GM18868 (cell line): ENCODE data around the gene CRTC1.

ENCODE experiments used
- ATAC-seq: cut with Tn5 transposase; IDR thresholded peaks from one replicate; pipeline ENCODE4 v1.9.1; 2021; ENCODE audit warnings: mild to moderate bottlenecking, moderate library complexity; ENCODE audit not compliant: unreplicated experiment

The CRTC1 gene

DNA sequence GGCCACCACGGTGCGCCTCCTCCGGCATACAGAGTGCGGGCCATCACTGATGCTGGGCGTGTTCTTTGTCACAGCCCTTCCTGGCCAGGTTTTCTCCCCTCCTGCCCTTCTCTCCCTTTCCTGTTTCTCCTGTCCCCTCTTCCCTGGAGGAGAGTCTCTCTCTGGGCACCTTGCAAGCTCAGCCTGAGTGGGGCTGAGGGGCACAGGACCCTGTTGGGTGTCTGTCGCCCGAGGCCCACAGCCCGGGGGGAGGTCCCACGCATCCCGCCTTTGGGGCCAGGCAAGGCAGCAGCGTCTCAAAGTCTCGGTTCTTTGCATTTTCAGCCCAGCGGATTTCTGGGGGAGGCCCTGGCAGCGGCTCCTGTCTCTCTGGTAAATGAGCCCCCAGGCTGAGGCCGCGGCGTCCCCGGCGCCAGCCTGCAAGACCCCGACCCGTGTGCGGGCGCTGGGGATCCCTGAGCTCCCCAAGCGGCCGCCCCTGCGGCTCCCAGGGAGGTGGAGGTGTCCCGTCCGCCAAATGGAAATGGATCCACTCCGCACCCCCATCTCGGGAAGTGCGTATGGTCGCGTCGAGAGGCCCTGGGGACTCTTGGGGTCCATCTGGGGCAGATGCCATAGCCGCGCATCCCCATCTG, 60.4 kb downstream of the CRTC1 start:
- ATAC-seq, result no peak

- no peak for ATAC-seq
Measured at GRCh38 chr19:18745012-18745735, 61.7 kb downstream of the CRTC1 start.

DNA sequence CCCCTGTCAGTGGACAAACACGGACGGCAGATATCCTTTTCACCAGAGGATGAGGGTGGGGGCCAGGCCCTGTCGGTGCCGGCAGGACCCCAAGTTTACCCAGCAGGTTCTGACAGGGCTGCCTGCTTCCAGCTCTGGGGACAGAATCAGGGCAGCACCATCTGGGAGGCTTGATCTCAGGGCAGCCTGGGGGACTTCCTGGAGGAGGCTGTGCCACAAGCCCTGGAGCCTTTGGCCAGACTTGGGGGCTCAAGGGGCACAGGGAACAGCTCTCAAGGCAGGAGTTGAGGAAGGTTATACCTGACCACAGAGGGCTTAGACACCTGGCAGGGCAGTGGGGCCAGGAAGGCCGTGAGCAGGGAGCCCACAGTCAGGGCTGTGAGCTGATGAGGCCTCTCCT, 62.5 kb downstream of the CRTC1 start:
- ATAC-seq, result no peak

DNA sequence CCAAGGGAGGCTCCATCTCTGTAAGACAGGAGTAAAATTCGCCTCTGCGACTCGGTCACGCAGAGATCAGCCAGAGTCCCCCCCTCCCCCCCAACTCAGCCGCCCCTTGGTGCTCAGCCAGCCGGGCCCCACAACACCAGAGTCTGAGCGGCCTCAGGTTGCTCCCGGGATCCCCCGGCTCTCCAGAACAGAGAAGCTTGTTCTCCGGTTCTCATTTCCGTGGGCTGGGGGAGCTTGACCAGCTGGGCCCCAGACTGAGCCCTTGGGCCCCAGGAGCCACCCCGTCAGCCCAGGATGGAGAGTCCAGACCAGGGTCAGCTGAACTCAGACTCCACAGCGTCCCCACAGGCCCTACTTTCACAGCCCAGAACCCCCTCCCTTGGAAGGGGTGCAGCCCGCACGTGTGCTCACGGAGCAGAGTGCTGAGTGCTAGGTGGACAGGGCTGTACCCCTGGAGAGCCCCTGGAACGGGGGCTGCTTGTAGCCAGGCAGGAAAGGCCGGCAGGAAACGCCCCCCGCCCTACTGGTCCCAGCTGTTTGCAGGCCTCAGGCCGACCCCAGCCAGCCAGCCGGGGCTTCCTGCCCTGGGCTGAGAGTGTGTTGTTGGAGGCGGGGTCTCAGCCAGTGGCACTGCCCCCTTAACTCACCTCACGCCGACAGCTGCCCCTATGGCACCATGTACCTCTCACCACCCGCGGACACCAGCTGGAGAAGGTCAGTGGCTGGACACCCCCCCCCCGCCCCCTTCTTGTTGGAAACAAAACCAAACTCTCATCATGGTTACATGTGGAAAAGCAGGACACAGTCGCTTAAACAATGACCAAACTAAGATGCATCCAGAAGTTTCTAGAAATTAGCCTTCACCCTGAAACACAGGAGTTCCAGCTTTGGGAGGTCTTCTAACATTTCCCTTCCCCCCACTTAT, 63.2 kb downstream of the CRTC1 start:
- no peak for ATAC-seq

GRCh38 chr19:18749362-18750231, 66.1 kb downstream of the CRTC1 start:
- no peak for ATAC-seq

DNA sequence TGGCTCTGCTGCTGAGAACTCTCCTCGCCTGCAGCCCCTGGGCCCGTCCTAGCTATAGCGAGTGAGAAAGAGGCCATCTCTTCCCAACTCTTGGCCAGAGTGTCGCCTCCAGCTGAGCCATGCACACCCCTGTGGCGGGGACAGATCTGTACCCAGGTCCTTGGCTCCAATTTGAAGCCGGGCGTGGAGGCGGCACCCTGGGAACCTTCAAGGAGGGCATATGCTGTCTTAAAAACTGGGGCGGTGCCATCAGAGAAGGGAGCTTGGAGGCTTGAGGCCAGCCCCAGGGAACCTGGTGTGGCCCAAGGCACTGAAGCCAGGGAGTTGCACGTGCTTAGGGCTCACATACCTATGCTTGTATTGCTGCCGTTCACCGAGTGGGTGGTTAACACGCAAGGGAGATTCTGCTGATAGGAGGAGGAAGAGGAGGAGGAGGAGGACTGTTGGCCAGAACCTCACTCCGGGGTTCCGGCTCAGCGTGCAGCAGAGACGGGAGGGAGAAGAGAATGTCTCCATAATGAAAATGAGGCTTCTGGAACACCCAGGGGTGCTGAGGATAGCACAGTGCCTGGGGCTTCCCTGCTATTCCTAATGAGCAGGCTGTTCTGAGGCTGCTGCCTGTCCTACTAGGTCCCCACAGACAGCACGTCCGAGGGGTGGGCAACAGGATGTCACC, 67.0 kb downstream of the CRTC1 start:
- ATAC-seq, result no peak

GRCh38 chr19:18751571-18751970, 68.1 kb downstream of the CRTC1 start:
- no peak for ATAC-seq

DNA sequence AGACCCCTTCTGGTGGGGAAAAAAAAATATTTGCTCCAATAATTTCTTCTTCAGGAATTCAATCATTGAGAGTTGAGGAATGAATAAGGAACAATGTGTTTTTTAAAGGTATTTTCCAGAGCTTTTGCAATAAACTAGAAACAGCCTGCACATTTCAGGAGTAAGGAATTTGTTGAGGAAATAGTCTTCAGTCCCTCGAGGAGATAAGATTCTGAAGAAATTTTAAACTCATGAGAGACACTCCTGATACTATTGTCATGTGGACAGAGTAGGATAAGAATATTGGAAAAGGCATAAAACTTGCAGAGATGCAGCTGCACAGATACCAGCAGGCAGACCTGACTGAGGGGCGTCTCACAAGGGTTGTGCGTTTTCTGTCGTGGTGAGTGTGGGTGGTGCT, 71.0 kb downstream of the CRTC1 start:
- ATAC-seq, result no peak

GRCh38 chr19:18756896-18757295, 73.4 kb downstream of the CRTC1 start:
- ATAC-seq, result no peak

- no peak for ATAC-seq
Measured at GRCh38 chr19:18759304-18759994, 76.0 kb downstream of the CRTC1 start.

DNA sequence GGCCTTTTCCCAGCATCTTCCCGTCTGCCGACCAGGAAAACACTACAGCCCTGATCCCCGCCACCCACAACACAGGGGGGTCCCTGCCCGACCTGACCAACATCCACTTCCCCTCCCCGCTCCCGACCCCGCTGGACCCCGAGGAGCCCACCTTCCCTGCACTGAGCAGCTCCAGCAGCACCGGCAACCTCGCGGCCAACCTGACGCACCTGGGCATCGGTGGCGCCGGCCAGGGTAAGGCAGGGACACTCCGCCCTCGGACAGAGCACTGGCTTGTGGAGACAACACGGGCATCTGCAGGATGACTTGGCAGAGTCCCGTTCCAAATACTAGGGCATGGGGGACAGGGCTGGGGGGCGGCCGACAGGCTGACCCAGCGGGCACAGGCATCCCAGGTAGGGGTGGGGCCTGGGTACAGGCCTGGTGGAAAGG, 76.5 kb downstream of the CRTC1 start:
- ATAC-seq, result no peak

DNA sequence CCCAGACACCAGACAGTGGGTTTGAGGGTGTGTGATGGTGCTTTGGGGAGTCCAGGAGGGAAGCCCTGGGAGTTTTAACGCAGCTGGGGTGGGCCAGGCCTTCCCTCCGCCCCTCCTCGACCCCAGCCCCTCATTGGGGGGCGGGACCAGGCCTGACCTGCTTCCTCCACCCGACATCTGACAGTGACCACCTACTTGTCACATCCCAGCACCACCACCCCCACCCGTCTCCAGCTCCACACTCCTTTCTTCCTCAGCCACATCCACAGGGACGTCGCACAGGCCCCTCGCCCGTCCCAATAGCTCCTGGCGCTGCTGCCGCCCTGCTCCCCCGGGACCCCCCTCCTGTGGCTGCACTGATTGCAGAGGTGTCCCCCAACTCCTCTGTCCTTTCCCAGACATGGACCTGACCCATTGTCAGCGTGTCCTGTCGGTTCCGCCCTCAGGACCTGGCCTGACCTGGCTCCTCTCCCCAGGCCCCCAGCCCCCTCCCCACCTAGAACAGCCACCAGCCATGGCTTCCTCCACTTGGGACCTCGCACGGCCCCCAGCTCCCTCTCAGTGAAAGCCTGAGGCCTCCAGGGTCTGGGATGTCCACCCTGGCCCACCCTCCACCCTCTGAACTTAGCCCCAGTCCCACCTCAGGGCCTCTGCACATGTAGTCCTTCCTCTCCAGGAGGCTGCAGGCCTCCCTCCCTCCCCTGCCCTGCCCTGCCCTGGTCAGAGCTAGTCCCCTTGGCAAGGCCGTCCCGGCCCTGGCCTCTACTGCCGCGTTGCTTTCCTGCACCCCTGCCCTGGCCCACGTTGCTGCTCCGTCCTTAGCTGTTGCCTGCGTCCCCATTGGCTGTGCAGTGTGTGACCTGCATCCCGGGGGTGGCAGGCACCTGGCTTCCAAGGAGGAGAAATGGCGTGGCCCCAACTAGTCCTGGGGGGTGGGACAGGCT, 77.2 kb downstream of the CRTC1 start:
- ATAC-seq, result no peak

- no peak for ATAC-seq
Measured at GRCh38 chr19:18761531-18762110, 78.1 kb downstream of the CRTC1 start.

DNA sequence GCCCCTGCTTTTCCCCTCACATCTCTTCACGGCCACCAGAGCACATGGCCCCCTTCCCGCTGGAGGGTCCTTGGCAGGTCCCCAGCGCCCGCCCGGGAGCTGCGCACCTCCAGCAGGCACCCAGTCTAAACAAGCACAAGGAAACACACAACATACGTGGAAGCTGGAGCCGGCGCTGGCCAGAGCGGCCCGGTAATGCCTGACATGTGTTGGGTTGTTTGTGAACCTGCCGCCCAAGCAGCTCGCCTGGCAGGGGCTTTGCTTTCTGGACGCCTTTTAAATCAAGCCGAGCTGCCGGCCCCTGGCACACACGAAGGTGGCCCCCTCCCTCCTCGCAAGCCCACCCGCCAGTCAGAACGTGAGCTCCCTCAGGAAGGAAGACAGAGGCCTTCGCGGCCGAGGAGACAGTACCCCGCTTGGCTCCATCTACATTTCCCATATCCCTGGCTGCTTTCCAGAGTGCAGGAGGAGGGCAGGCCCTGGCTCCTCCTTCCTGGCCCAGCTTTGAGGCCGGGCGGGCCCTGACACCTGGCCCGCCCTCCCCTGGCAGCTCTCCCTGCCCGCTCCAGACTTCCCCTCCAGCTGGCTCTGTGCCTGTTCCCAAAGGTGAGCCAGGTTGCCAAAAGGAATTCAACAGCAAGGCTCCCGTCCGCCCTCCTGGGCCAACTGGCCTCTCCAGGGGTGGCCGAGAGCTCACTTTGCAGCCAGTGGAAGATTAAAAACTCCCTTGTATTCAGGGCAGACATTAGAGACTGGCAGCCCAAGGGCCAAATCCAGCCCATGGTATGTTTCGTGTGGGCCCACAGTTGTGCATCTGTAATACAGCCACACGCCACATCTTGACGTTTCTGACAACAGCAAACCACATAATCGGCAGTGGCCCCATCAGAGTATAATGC, 78.9 kb downstream of the CRTC1 start:
- ATAC-seq, result no peak

GRCh38 chr19:18763674-18764590, 80.5 kb downstream of the CRTC1 start:
- no peak for ATAC-seq

DNA sequence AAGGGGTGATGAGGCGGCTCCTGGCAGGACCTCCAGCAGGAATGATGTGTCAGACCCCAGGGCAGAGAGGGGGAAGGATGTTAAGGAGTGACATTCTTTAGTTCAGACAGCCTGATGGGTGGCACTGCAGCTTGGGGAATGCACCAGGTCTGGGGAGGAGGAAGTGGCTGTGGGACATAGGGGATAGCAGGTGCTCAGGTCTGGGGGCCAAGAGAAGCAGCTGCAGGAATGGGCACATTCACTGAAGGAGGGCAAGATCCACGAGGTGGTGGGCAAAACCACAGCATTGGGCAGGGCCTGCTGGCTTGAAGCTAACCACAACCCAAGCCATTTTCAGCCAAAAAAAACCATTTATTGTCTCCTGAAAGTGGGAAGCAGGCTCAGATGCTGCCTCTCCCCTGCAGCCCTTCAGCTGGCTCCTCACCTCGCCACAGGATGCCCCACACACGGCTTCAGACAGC, 81.1 kb downstream of the CRTC1 start:
- no peak for ATAC-seq
